ENCODE measurements around the gene LARP6. TPM values are rescaled to one million over a fixed set of nuclear protein-coding genes. Genes with fewer than 3 reads are reported as not detected.

Gene LARP6
- total and polyA plus RNA-seq, 2 experiments from 2014 or later, result 20.0 to 22.4 TPM

DNA sequence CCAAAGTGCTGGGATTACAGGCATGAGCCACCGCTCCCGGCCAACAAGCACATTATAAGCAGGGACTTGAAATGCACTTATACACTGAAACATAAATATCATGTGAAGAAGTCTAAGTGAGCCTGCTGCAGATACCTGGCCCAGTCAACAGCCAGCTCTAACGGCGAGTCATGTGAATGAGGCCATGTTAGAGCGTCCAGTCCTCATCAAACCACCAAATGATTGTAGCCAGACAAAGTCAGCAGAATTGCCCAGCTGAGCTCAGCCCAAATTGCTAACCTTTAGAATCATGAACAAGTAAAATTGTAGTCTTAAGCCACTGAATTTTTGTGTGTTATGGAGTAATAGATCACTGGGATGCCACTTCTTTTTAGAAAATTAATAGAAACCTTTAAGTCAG lies 52.8 kb downstream of the LARP6 start:
- no peaks in the 10 kb centered on the region for H3K4me1 Mint-ChIP-seq
- TF ChIP-seq POLR2AphosphoS5 (IDR thresholded peaks at IDR 0.05; ENCODE audit: low read depth) (no peak), ZNF331 (CRISPR knock-in tag; IDR thresholded peaks at IDR 0.05; ENCODE audit: low read depth) (no peak), CREB1 (CRISPR knock-in tag; IDR thresholded peaks at IDR 0.05; ENCODE audit: low read depth) (no peak), NANOG (IDR thresholded peaks at IDR 0.05; ENCODE audit: borderline replicate concordance) (no peak), EZH2 (IDR thresholded peaks at IDR 0.05; ENCODE audit: low read depth, unreplicated experiment) (no peak), JUNB (IDR thresholded peaks at IDR 0.05; ENCODE audit: unreplicated experiment) (no peak), ZNF114 (CRISPR knock-in tag; IDR thresholded peaks at IDR 0.05) (no peak), STAT1 (IDR thresholded peaks at IDR 0.05; ENCODE audit: unreplicated experiment) (no peak), EZH2phosphoT487 (IDR thresholded peaks at IDR 0.05; ENCODE audit: unreplicated experiment) (no peak)
- TF ChIP-seq, protein P1, sequence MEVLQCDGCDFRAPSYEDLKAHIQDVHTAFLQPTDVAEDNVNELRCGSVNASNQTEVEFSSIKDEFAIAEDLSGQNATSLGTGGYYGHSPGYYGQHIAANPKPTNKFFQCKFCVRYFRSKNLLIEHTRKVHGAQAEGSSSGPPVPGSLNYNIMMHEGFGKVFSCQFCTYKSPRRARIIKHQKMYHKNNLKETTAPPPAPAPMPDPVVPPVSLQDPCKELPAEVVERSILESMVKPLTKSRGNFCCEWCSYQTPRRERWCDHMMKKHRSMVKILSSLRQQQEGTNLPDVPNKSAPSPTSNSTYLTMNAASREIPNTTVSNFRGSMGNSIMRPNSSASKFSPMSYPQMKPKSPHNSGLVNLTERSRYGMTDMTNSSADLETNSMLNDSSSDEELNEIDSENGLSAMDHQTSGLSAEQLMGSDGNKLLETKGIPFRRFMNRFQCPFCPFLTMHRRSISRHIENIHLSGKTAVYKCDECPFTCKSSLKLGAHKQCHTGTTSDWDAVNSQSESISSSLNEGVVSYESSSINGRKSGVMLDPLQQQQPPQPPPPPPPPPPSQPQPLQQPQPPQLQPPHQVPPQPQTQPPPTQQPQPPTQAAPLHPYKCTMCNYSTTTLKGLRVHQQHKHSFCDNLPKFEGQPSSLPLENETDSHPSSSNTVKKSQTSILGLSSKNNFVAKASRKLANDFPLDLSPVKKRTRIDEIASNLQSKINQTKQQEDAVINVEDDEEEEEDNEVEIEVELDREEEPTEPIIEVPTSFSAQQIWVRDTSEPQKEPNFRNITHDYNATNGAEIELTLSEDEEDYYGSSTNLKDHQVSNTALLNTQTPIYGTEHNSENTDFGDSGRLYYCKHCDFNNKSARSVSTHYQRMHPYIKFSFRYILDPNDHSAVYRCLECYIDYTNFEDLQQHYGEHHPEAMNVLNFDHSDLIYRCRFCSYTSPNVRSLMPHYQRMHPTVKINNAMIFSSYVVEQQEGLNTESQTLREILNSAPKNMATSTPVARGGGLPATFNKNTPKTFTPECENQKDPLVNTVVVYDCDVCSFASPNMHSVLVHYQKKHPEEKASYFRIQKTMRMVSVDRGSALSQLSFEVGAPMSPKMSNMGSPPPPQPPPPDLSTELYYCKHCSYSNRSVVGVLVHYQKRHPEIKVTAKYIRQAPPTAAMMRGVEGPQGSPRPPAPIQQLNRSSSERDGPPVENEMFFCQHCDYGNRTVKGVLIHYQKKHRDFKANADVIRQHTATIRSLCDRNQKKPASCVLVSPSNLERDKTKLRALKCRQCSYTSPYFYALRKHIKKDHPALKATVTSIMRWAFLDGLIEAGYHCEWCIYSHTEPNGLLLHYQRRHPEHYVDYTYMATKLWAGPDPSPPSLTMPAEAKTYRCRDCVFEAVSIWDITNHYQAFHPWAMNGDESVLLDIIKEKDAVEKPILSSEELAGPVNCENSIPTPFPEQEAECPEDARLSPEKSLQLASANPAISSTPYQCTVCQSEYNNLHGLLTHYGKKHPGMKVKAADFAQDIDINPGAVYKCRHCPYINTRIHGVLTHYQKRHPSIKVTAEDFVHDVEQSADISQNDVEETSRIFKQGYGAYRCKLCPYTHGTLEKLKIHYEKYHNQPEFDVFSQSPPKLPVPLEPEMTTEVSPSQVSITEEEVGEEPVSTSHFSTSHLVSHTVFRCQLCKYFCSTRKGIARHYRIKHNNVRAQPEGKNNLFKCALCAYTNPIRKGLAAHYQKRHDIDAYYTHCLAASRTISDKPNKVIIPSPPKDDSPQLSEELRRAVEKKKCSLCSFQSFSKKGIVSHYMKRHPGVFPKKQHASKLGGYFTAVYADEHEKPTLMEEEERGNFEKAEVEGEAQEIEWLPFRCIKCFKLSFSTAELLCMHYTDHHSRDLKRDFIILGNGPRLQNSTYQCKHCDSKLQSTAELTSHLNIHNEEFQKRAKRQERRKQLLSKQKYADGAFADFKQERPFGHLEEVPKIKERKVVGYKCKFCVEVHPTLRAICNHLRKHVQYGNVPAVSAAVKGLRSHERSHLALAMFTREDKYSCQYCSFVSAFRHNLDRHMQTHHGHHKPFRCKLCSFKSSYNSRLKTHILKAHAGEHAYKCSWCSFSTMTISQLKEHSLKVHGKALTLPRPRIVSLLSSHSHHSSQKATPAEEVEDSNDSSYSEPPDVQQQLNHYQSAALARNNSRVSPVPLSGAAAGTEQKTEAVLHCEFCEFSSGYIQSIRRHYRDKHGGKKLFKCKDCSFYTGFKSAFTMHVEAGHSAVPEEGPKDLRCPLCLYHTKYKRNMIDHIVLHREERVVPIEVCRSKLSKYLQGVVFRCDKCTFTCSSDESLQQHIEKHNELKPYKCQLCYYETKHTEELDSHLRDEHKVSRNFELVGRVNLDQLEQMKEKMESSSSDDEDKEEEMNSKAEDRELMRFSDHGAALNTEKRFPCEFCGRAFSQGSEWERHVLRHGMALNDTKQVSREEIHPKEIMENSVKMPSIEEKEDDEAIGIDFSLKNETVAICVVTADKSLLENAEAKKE (CRISPR knock-in tag; IDR thresholded peaks at IDR 0.05), result no peak
- TF ChIP-seq, protein P2, sequence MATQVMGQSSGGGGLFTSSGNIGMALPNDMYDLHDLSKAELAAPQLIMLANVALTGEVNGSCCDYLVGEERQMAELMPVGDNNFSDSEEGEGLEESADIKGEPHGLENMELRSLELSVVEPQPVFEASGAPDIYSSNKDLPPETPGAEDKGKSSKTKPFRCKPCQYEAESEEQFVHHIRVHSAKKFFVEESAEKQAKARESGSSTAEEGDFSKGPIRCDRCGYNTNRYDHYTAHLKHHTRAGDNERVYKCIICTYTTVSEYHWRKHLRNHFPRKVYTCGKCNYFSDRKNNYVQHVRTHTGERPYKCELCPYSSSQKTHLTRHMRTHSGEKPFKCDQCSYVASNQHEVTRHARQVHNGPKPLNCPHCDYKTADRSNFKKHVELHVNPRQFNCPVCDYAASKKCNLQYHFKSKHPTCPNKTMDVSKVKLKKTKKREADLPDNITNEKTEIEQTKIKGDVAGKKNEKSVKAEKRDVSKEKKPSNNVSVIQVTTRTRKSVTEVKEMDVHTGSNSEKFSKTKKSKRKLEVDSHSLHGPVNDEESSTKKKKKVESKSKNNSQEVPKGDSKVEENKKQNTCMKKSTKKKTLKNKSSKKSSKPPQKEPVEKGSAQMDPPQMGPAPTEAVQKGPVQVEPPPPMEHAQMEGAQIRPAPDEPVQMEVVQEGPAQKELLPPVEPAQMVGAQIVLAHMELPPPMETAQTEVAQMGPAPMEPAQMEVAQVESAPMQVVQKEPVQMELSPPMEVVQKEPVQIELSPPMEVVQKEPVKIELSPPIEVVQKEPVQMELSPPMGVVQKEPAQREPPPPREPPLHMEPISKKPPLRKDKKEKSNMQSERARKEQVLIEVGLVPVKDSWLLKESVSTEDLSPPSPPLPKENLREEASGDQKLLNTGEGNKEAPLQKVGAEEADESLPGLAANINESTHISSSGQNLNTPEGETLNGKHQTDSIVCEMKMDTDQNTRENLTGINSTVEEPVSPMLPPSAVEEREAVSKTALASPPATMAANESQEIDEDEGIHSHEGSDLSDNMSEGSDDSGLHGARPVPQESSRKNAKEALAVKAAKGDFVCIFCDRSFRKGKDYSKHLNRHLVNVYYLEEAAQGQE (IDR thresholded peaks at IDR 0.05; ENCODE audit: unreplicated experiment), result no peak
- TF ChIP-seq, protein P3, sequence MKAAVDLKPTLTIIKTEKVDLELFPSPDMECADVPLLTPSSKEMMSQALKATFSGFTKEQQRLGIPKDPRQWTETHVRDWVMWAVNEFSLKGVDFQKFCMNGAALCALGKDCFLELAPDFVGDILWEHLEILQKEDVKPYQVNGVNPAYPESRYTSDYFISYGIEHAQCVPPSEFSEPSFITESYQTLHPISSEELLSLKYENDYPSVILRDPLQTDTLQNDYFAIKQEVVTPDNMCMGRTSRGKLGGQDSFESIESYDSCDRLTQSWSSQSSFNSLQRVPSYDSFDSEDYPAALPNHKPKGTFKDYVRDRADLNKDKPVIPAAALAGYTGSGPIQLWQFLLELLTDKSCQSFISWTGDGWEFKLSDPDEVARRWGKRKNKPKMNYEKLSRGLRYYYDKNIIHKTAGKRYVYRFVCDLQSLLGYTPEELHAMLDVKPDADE (IDR thresholded peaks at IDR 0.05), result no peak
- TF ChIP-seq, protein P4, sequence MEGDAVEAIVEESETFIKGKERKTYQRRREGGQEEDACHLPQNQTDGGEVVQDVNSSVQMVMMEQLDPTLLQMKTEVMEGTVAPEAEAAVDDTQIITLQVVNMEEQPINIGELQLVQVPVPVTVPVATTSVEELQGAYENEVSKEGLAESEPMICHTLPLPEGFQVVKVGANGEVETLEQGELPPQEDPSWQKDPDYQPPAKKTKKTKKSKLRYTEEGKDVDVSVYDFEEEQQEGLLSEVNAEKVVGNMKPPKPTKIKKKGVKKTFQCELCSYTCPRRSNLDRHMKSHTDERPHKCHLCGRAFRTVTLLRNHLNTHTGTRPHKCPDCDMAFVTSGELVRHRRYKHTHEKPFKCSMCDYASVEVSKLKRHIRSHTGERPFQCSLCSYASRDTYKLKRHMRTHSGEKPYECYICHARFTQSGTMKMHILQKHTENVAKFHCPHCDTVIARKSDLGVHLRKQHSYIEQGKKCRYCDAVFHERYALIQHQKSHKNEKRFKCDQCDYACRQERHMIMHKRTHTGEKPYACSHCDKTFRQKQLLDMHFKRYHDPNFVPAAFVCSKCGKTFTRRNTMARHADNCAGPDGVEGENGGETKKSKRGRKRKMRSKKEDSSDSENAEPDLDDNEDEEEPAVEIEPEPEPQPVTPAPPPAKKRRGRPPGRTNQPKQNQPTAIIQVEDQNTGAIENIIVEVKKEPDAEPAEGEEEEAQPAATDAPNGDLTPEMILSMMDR (conservative IDR thresholded peaks at IDR 0.05; ENCODE audit: low read depth in 2 of 2), result no peak
- Histone ChIP-seq H3K36me3 (ENCODE audit: insufficient read depth) (no peaks in the 10 kb centered on the region), H3F3A (replicated peaks; ENCODE audit: low read depth) (no peaks in the 10 kb centered on the region), H3K27me3 (ENCODE audit: insufficient read depth) (no peaks in the 10 kb centered on the region), H4K20me1 (replicated peaks; ENCODE audit: insufficient read depth) (no peaks in the 10 kb centered on the region), H3K9me2 (ENCODE audit: insufficient read depth) (0 out of 2 replicates have a peak, but pooled peaks cover 4% of the 10 kb centered on the region), H3K27ac (ENCODE audit: low read depth) (no peak overlapping the region), H3K4me3 (no peak overlapping the region), H2AFZ (no peak overlapping the region), H3K4me2 (no peak overlapping the region), H3K4me1 (ENCODE audit: insufficient read depth) (no peaks in the 10 kb centered on the region), H3K79me2 (replicated peaks; ENCODE audit: insufficient read depth) (no peaks in the 10 kb centered on the region)
- no peak overlapping the region for H3K27ac Mint-ChIP-seq
- no peak for ATAC-seq
- H3K4me3 Mint-ChIP-seq, result no peak overlapping the region
- no peaks in the 10 kb centered on the region for H3K27me3 Mint-ChIP-seq (ENCODE audit: insufficient read depth, low read depth, poor library complexity)
- no peak for DNase-seq (ENCODE audit: low spot score)
- no peaks in the 10 kb centered on the region; the same call in 2 of the 3 replicates for H3K9me3 Mint-ChIP-seq
- H3K36me3 Mint-ChIP-seq (ENCODE audit: low read depth), result no peaks in the 10 kb centered on the region; the same call in 2 of the 3 replicates

All from GM23338 (cell line).